ENCODE data around the gene EPHA2. TPM values are rescaled to one million over a fixed set of nuclear protein-coding genes. Genes with fewer than 3 reads are reported as not detected.

EPHA2 gene
- total and polyA plus RNA-seq, 2 experiments from 2014 or later, result 7.5 to 51.2 TPM

GRCh38 chr1:16131636-16132324 lies 24.1 kb downstream of the EPHA2 start:
- ATAC-seq, result no peak
- Histone ChIP-seq H4K20me1 (replicated peaks; ENCODE audit: insufficient read depth) (no peaks in the 10 kb centered on the region; the same call in 1 of the 2 replicates), H2AFZ (no peak overlapping the region), H3K27ac (ENCODE audit: low read depth) (no peak overlapping the region), H3K27me3 (ENCODE audit: insufficient read depth) (no peaks in the 10 kb centered on the region), H3K4me2 (no peak overlapping the region), H3K36me3 (ENCODE audit: insufficient read depth) (peaks cover 17% of the 10 kb centered on the region), H3K4me3 (no peak overlapping the region), H3K79me2 (replicated peaks; ENCODE audit: insufficient read depth) (no peaks in the 10 kb centered on the region), H3F3A (replicated peaks; ENCODE audit: low read depth) (no peaks in the 10 kb centered on the region; the same call in 1 of the 2 replicates), H3K4me1 (ENCODE audit: insufficient read depth) (no peaks in the 10 kb centered on the region), H3K9me2 (ENCODE audit: insufficient read depth) (no peaks in the 10 kb centered on the region)
- Mint-ChIP-seq H3K4me3 (no peak overlapping the region), H3K9me3 (no peaks in the 10 kb centered on the region), H3K36me3 (ENCODE audit: low read depth) (peaks cover 82% of the 10 kb centered on the region), H3K27ac (no peak overlapping the region), H3K4me1 (no peaks in the 10 kb centered on the region), H3K27me3 (ENCODE audit: insufficient read depth, low read depth, poor library complexity) (peaks cover 11% of the 10 kb centered on the region)
- DNase-seq (ENCODE audit: low spot score), result no peak
- TF ChIP-seq EZH2phosphoT487 (IDR thresholded peaks at IDR 0.05; ENCODE audit: unreplicated experiment) (no peak), STAT1 (IDR thresholded peaks at IDR 0.05; ENCODE audit: unreplicated experiment) (no peak), ZNF462 (CRISPR knock-in tag; IDR thresholded peaks at IDR 0.05) (no peak), CREB1 (CRISPR knock-in tag; IDR thresholded peaks at IDR 0.05; ENCODE audit: low read depth) (no peak), ZNF114 (CRISPR knock-in tag; IDR thresholded peaks at IDR 0.05) (no peak), CTCF (conservative IDR thresholded peaks at IDR 0.05; ENCODE audit: low read depth in 2 of 2) (no peak), ZNF331 (CRISPR knock-in tag; IDR thresholded peaks at IDR 0.05; ENCODE audit: low read depth) (no peak), JUNB (IDR thresholded peaks at IDR 0.05; ENCODE audit: unreplicated experiment) (no peak), EZH2 (IDR thresholded peaks at IDR 0.05; ENCODE audit: low read depth, unreplicated experiment) (no peak), NANOG (IDR thresholded peaks at IDR 0.05; ENCODE audit: borderline replicate concordance) (no peak), POLR2AphosphoS5 (IDR thresholded peaks at IDR 0.05; ENCODE audit: low read depth) (no peak)
- TF ChIP-seq, protein P1, sequence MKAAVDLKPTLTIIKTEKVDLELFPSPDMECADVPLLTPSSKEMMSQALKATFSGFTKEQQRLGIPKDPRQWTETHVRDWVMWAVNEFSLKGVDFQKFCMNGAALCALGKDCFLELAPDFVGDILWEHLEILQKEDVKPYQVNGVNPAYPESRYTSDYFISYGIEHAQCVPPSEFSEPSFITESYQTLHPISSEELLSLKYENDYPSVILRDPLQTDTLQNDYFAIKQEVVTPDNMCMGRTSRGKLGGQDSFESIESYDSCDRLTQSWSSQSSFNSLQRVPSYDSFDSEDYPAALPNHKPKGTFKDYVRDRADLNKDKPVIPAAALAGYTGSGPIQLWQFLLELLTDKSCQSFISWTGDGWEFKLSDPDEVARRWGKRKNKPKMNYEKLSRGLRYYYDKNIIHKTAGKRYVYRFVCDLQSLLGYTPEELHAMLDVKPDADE (IDR thresholded peaks at IDR 0.05), result no peak
- TF ChIP-seq, protein P2, sequence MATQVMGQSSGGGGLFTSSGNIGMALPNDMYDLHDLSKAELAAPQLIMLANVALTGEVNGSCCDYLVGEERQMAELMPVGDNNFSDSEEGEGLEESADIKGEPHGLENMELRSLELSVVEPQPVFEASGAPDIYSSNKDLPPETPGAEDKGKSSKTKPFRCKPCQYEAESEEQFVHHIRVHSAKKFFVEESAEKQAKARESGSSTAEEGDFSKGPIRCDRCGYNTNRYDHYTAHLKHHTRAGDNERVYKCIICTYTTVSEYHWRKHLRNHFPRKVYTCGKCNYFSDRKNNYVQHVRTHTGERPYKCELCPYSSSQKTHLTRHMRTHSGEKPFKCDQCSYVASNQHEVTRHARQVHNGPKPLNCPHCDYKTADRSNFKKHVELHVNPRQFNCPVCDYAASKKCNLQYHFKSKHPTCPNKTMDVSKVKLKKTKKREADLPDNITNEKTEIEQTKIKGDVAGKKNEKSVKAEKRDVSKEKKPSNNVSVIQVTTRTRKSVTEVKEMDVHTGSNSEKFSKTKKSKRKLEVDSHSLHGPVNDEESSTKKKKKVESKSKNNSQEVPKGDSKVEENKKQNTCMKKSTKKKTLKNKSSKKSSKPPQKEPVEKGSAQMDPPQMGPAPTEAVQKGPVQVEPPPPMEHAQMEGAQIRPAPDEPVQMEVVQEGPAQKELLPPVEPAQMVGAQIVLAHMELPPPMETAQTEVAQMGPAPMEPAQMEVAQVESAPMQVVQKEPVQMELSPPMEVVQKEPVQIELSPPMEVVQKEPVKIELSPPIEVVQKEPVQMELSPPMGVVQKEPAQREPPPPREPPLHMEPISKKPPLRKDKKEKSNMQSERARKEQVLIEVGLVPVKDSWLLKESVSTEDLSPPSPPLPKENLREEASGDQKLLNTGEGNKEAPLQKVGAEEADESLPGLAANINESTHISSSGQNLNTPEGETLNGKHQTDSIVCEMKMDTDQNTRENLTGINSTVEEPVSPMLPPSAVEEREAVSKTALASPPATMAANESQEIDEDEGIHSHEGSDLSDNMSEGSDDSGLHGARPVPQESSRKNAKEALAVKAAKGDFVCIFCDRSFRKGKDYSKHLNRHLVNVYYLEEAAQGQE (IDR thresholded peaks at IDR 0.05; ENCODE audit: unreplicated experiment), result no peak

Data from GM23338 (cell line).